Measurements from ENCODE around the gene GABARAP.

GRCh38 chr17:7258731-7259554 is 16.7 kb upstream of the GABARAP start:
- TF ChIP-seq EZH2 (IDR thresholded peaks at IDR 0.05; ENCODE audit: insufficient read depth, poor library complexity, severe bottlenecking) = no peak
- no peak for TF ChIP-seq EZH2phosphoT487 (IDR thresholded peaks at IDR 0.05; ENCODE audit: insufficient read depth, low read depth)
